ENCODE data around the gene CTNNB1.

- TF ChIP-seq CTCF (conservative IDR thresholded peaks at IDR 0.05; ENCODE audit: low read depth, low read length), result no peak
- TF ChIP-seq EZH2 (IDR thresholded peaks at IDR 0.05; ENCODE audit: borderline replicate concordance, low read depth, low read length, poor library complexity, severe bottlenecking), result no peak
Observed at GRCh38 chr3:41212088-41212487, 12.8 kb downstream of the CTNNB1 start.
